Ectodermal cell (in vitro differentiated cells): Measurements from ENCODE around the gene FOXP4.

Source experiments
- H3K27ac ChIP-seq: 2 replicates; pipeline ENCODE4 v1.7.0; 2013; ENCODE audit warnings: mild to moderate bottlenecking, low read depth, low read length; ENCODE audit not compliant: insufficient read depth, poor library complexity, severe bottlenecking
- H3K27me3 ChIP-seq: 2 replicates; pipeline ENCODE4 v1.7.0; 2013; ENCODE audit warnings: mild to moderate bottlenecking, low read length; ENCODE audit not compliant: insufficient read depth, control insufficient read depth, poor library complexity, severe bottlenecking
- H3K36me3 ChIP-seq: one replicate; pipeline ENCODE4 v1.7.0; 2013; ENCODE audit warnings: low read length; ENCODE audit not compliant: control insufficient read depth, insufficient read depth
- H3K4me1 ChIP-seq: one replicate; pipeline ENCODE4 v1.7.0; 2013; ENCODE audit warnings: low read length; ENCODE audit not compliant: control insufficient read depth, insufficient read depth
- H3K4me3 ChIP-seq: 2 replicates; pipeline ENCODE4 v1.7.0; 2013; ENCODE audit warnings: low read depth, low read length, control low read depth; ENCODE audit not compliant: insufficient read depth
- H3K9me3 ChIP-seq: 2 replicates; pipeline ENCODE4 v1.7.0; 2013; ENCODE audit warnings: mild to moderate bottlenecking, low read length, moderate library complexity; ENCODE audit not compliant: control insufficient read depth
- WGBS, 2 experiments: methylation state at CpG; one replicate each; pipeline ENCODE4 v1.1.7; 2013; ENCODE audit warnings: missing lambda C conversion rate in 2 of 2; 5-methylcytosine and 5-hydroxymethylcytosine counted together

The FOXP4 gene

GRCh38 chr6:41546475-41546865 lies 289 bp downstream of the FOXP4 start:
- no peaks in the 10 kb centered on the region for H3K36me3 ChIP-seq
- 0% methylated on average over 67 of the region's 67 CpGs for WGBS, 2 experiments
- H3K4me3 ChIP-seq: peak overlapping the region; percentile 90
- H3K9me3 ChIP-seq: no peaks in the 10 kb centered on the region
- H3K27ac ChIP-seq: no peak overlapping the region
- peaks cover 18% of the 10 kb centered on the region for H3K4me1 ChIP-seq
- peaks cover 62% of the 10 kb centered on the region for H3K27me3 ChIP-seq

GRCh38 chr6:41546866-41547798 lies 951 bp downstream of the FOXP4 start:
- H3K4me1 ChIP-seq: peaks cover 21% of the 10 kb centered on the region
- peaks cover 62% of the 10 kb centered on the region for H3K27me3 ChIP-seq
- H3K4me3 ChIP-seq: peak overlapping the region; percentile 90
- WGBS, 2 experiments: 0% methylated on average over 82 of the region's 82 CpGs
- no peaks in the 10 kb centered on the region for H3K36me3 ChIP-seq
- no peak overlapping the region for H3K27ac ChIP-seq
- H3K9me3 ChIP-seq: no peaks in the 10 kb centered on the region

- no peaks in the 10 kb centered on the region for H3K9me3 ChIP-seq
- H3K27ac ChIP-seq: no peak overlapping the region
- H3K4me3 ChIP-seq: peak overlapping the region; percentile 90
- H3K27me3 ChIP-seq: peaks cover 62% of the 10 kb centered on the region
- no peaks in the 10 kb centered on the region for H3K36me3 ChIP-seq
- WGBS, 2 experiments: 0 to 1% methylated on average over 21 of the region's 21 CpGs
- peaks cover 25% of the 10 kb centered on the region for H3K4me1 ChIP-seq
Observed at GRCh38 chr6:41547799-41548097, 1.6 kb downstream of the FOXP4 start.

GRCh38 chr6:41548098-41548840 lies 2.1 kb downstream of the FOXP4 start:
- 2% methylated on average over 50 of the region's 50 CpGs for WGBS, 2 experiments
- Histone ChIP-seq H3K9me3 (no peaks in the 10 kb centered on the region), H3K4me3 (peak overlapping the region; percentile 90), H3K4me1 (peaks cover 30% of the 10 kb centered on the region), H3K27ac (no peak overlapping the region), H3K36me3 (no peaks in the 10 kb centered on the region), H3K27me3 (peaks cover 61% of the 10 kb centered on the region)

GRCh38 chr6:41548841-41549642 lies 2.9 kb downstream of the FOXP4 start:
- Histone ChIP-seq H3K9me3 (no peaks in the 10 kb centered on the region), H3K27me3 (peaks cover 56% of the 10 kb centered on the region), H3K4me1 (peaks cover 25% of the 10 kb centered on the region), H3K4me3 (peak overlapping the region; percentile 90), H3K27ac (no peak overlapping the region), H3K36me3 (no peaks in the 10 kb centered on the region)
- WGBS, 2 experiments: 36% methylated on average over 11 of the region's 11 CpGs

GRCh38 chr6:41549673-41550072 lies 3.5 kb downstream of the FOXP4 start:
- peaks cover 25% of the 10 kb centered on the region for H3K4me1 ChIP-seq
- no peak overlapping the region for H3K4me3 ChIP-seq
- H3K36me3 ChIP-seq: no peaks in the 10 kb centered on the region
- peaks cover 50% of the 10 kb centered on the region for H3K27me3 ChIP-seq
- no peaks in the 10 kb centered on the region for H3K9me3 ChIP-seq
- no peak overlapping the region for H3K27ac ChIP-seq
- WGBS, 2 experiments: 81 to 94% methylated on average over 1 to 2 of the region's 2 CpGs

- Histone ChIP-seq H3K27me3 (peaks cover 47% of the 10 kb centered on the region), H3K27ac (no peak overlapping the region), H3K9me3 (no peaks in the 10 kb centered on the region), H3K4me3 (no peak overlapping the region), H3K4me1 (peaks cover 26% of the 10 kb centered on the region), H3K36me3 (no peaks in the 10 kb centered on the region)
- WGBS, 2 experiments: 88% methylated on average over 12 of the region's 12 CpGs
Observed at GRCh38 chr6:41551086-41551700, 5.0 kb downstream of the FOXP4 start.

GRCh38 chr6:41551857-41552256 lies 5.7 kb downstream of the FOXP4 start:
- Histone ChIP-seq H3K27me3 (peaks cover 47% of the 10 kb centered on the region), H3K4me1 (peaks cover 26% of the 10 kb centered on the region), H3K36me3 (no peaks in the 10 kb centered on the region), H3K4me3 (no peak overlapping the region), H3K27ac (no peak overlapping the region), H3K9me3 (no peaks in the 10 kb centered on the region)
- 57 to 65% methylated on average over 9 of the region's 9 CpGs for WGBS, 2 experiments

GRCh38 chr6:41552723-41553122 lies 6.5 kb downstream of the FOXP4 start:
- WGBS, 2 experiments: 71% methylated on average over 10 of the region's 10 CpGs
- H3K4me1 ChIP-seq: peaks cover 26% of the 10 kb centered on the region
- no peak overlapping the region for H3K27ac ChIP-seq
- H3K9me3 ChIP-seq: no peaks in the 10 kb centered on the region
- no peaks in the 10 kb centered on the region for H3K36me3 ChIP-seq
- H3K4me3 ChIP-seq: no peak overlapping the region
- peaks cover 40% of the 10 kb centered on the region for H3K27me3 ChIP-seq
